HepG2 (cell line): ENCODE measurements around the gene JADE2. TPM values are rescaled to one million over a fixed set of nuclear protein-coding genes. Genes with fewer than 3 reads are reported as not detected.

Source experiments
- HNF4A ChIP-seq: sonication (generic); formaldehyde crosslinking; IDR thresholded peaks from 2 replicates; pipeline ENCODE4 v1.4.0; 2020; ENCODE audit warnings: missing genetic modification reagents
- KDM5B ChIP-seq: sonication (generic); formaldehyde crosslinking; IDR thresholded peaks from 2 replicates; pipeline ENCODE4 v1.4.0; 2020; ENCODE audit warnings: missing genetic modification reagents, mild to moderate bottlenecking, borderline replicate concordance
- MED1 ChIP-seq: sonication (generic); formaldehyde crosslinking; IDR thresholded peaks from 2 replicates; pipeline ENCODE4 v1.4.0; 2020; ENCODE audit warnings: missing genetic modification reagents
- PCBP2 ChIP-seq: fragments of 200-400 bp; formaldehyde crosslinking; optimal IDR thresholded peaks from 2 replicates; pipeline ENCODE3; 2018; ENCODE audit warnings: low read length, low read depth; ENCODE audit not compliant: poor library complexity, severe bottlenecking
- PHF21A ChIP-seq: sonication (generic); formaldehyde crosslinking; IDR thresholded peaks from 2 replicates; pipeline ENCODE4 v1.5.0; 2020; ENCODE audit warnings: mild to moderate bottlenecking, missing genetic modification reagents
- SAP130 ChIP-seq: IDR thresholded peaks from 2 replicates; pipeline ENCODE4 v1.6.1; 2016; ENCODE audit warnings: low read depth
- SMYD3 ChIP-seq: sonication (generic); formaldehyde crosslinking; IDR thresholded peaks from 2 replicates; pipeline ENCODE4 v1.8.1; 2023; ENCODE audit warnings: mild to moderate bottlenecking, missing genetic modification reagents
- ZMYM2 ChIP-seq: sonication (generic); formaldehyde crosslinking; IDR thresholded peaks from 2 replicates; pipeline ENCODE4 v1.8.0; 2022; ENCODE audit warnings: mild to moderate bottlenecking, missing genetic modification reagents
- ZNF143 ChIP-seq: sonication (generic); formaldehyde crosslinking; IDR thresholded peaks from 2 replicates; pipeline ENCODE4 v1.4.0; 2020; ENCODE audit warnings: missing genetic modification reagents
- ZNF235 ChIP-seq: sonication (generic); formaldehyde crosslinking; IDR thresholded peaks from 2 replicates; pipeline ENCODE4 v1.8.1; 2023; ENCODE audit warnings: mild to moderate bottlenecking, missing genetic modification reagents, borderline replicate concordance
- ZNF333 ChIP-seq: sonication (generic); formaldehyde crosslinking; IDR thresholded peaks from 2 replicates; pipeline ENCODE4 v1.4.0; 2020; ENCODE audit warnings: mild to moderate bottlenecking, missing genetic modification reagents, borderline replicate concordance
- ZNF343 ChIP-seq: sonication (generic); formaldehyde crosslinking; IDR thresholded peaks from 2 replicates; pipeline ENCODE4 v1.4.0; 2020; ENCODE audit warnings: mild to moderate bottlenecking, missing genetic modification reagents
- ZNF777 ChIP-seq: sonication (generic); formaldehyde crosslinking; IDR thresholded peaks from 2 replicates; pipeline ENCODE4 v1.4.0; 2020; ENCODE audit warnings: missing genetic modification reagents
- polyA plus RNA-seq, 8 experiments: library from polyadenylated mRNA; depleted of rRNA in 3 of 8; stranded (reverse) in 7 of 8; unstranded in 1 of 8; fragments of >200 nt; fragmentation: Illumina TruSeq in 4 of 8; extraction: Trizol in 4 of 8; gene quantifications; 2 replicates each; pipeline versions ENCODE4 v1.2.1 to v1.2.3, GENCODE V29; 2011 to 2016; ENCODE audit warnings: low read depth in 4 of 8, missing spikeins in 1 of 8, mixed read lengths in 1 of 8; ENCODE audit not compliant: insufficient read depth in 1 of 8
- total RNA-seq, 5 experiments: library from RNA; depleted of rRNA; stranded (reverse); fragments of >200 nt; fragmentation: Illumina TruSeq; extraction: Trizol; gene quantifications; 2 replicates each; pipeline ENCODE4 v1.2.3, GENCODE V29; 2016; ENCODE audit warnings: low read depth in 1 of 5
- TF ChIP-seq, protein P1 (sequence below): sonication (generic); formaldehyde crosslinking; IDR thresholded peaks from 2 replicates; pipeline ENCODE4 v1.4.0; 2020; ENCODE audit warnings: missing genetic modification reagents
- TF ChIP-seq, protein P2 (sequence below), 2 experiments: sonication (generic) in 1 of 2; formaldehyde crosslinking in 1 of 2; IDR thresholded peaks; 2 replicates each; pipeline versions ENCODE4 v1.4.0 to v1.6.1; 2018 to 2020; ENCODE audit warnings: missing genetic modification reagents in 2 of 2, borderline replicate concordance in 1 of 2, low read depth in 1 of 2, mild to moderate bottlenecking in 1 of 2, missing biosample characterization in 1 of 2
- TF ChIP-seq, protein P3 (sequence below): sonication (generic); formaldehyde crosslinking; IDR thresholded peaks from 2 replicates; pipeline ENCODE4 v1.4.0; 2020; ENCODE audit warnings: missing genetic modification reagents
- TF ChIP-seq, protein P4 (sequence below): sonication (generic); formaldehyde crosslinking; IDR thresholded peaks from 2 replicates; pipeline ENCODE4 v1.4.0; 2020; ENCODE audit warnings: missing genetic modification reagents, borderline replicate concordance
- TF ChIP-seq, protein P5 (sequence below): sonication (generic); formaldehyde crosslinking; IDR thresholded peaks from 2 replicates; pipeline ENCODE4 v1.8.1; 2022; ENCODE audit warnings: mild to moderate bottlenecking, missing genetic modification reagents

Gene JADE2
- total and polyA plus RNA-seq, 2 of the 13 experiments (the other 11 are each of a cell fraction or from before 2014, with no cell fraction given), result 7.5 to 15.1 TPM

DNA sequence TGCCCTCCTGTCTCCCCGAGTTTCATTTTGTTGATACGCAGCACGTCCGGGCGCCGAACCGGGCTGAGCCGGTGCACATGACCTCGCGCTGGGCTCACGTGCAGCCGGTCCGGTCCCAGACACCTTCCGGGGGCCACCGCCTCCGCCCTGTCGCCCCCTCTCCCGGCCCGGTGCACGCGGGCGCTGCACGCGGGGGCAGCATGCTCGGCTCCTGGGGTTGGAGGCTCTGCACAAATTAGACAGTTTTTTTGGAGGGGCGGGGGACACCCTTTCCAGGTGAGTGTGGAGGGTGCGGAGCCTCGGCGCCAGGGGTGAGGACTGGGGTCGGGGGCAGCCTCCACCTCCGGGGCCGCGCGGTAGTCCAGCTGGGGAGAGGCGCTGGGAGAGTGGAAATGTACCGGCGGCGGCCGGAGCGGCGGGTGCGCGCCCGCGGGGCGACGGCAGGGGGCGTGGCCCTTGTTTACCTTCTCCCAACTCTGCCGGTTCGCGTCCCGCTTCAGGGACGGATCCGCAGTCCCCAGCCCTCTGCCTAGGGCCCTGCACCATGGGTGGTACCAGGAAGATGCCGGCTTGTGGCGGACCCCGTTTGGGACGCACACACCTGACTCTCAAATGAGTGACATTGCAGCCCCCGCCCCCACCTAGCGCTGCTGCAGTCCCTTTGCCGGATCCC lies 1.1 kb downstream of the JADE2 start (continued):
- TF ChIP-seq ZNF235 (CRISPR knock-in tag) (no peak), MED1 (CRISPR knock-in tag) (peak; percentile 41), KDM5B (peak; percentile 53; the same call in 1 of the 2 replicates), PHF21A (CRISPR knock-in tag) (peak; percentile 24; the same call in 1 of the 2 replicates), ZNF343 (CRISPR knock-in tag) (0 out of 2 replicates have a peak, but pooled peaks have one; percentile 26), HNF4A (CRISPR knock-in tag) (peak; percentile 12; the same call in 1 of the 2 replicates), ZNF777 (CRISPR knock-in tag) (peak; percentile 72), SAP130 (peak; percentile 54), ZNF333 (CRISPR knock-in tag) (peak; percentile 73; the same call in 1 of the 2 replicates), SMYD3 (CRISPR knock-in tag) (no peak), ZMYM2 (peak; percentile 95), PCBP2 (no peak), ZNF143 (CRISPR knock-in tag) (0 out of 2 replicates have a peak, but pooled peaks have one; percentile 10)
- TF ChIP-seq, protein P1, sequence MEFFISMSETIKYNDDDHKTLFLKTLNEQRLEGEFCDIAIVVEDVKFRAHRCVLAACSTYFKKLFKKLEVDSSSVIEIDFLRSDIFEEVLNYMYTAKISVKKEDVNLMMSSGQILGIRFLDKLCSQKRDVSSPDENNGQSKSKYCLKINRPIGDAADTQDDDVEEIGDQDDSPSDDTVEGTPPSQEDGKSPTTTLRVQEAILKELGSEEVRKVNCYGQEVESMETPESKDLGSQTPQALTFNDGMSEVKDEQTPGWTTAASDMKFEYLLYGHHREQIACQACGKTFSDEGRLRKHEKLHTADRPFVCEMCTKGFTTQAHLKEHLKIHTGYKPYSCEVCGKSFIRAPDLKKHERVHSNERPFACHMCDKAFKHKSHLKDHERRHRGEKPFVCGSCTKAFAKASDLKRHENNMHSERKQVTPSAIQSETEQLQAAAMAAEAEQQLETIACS (CRISPR knock-in tag), result peak; percentile 86
- TF ChIP-seq, protein P2, sequence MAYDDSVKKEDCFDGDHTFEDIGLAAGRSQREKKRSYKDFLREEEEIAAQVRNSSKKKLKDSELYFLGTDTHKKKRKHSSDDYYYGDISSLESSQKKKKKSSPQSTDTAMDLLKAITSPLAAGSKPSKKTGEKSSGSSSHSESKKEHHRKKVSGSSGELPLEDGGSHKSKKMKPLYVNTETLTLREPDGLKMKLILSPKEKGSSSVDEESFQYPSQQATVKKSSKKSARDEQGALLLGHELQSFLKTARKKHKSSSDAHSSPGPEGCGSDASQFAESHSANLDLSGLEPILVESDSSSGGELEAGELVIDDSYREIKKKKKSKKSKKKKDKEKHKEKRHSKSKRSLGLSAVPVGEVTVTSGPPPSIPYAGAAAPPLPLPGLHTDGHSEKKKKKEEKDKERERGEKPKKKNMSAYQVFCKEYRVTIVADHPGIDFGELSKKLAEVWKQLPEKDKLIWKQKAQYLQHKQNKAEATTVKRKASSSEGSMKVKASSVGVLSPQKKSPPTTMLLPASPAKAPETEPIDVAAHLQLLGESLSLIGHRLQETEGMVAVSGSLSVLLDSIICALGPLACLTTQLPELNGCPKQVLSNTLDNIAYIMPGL (CRISPR knock-in tag; IDR thresholded peaks at IDR 0.05; ENCODE audit: borderline replicate concordance in 1 of 2, low read depth in 1 of 2), result peak; percentile 30 to 76; a peak in 2 of 4 replicates
- TF ChIP-seq, protein P3, sequence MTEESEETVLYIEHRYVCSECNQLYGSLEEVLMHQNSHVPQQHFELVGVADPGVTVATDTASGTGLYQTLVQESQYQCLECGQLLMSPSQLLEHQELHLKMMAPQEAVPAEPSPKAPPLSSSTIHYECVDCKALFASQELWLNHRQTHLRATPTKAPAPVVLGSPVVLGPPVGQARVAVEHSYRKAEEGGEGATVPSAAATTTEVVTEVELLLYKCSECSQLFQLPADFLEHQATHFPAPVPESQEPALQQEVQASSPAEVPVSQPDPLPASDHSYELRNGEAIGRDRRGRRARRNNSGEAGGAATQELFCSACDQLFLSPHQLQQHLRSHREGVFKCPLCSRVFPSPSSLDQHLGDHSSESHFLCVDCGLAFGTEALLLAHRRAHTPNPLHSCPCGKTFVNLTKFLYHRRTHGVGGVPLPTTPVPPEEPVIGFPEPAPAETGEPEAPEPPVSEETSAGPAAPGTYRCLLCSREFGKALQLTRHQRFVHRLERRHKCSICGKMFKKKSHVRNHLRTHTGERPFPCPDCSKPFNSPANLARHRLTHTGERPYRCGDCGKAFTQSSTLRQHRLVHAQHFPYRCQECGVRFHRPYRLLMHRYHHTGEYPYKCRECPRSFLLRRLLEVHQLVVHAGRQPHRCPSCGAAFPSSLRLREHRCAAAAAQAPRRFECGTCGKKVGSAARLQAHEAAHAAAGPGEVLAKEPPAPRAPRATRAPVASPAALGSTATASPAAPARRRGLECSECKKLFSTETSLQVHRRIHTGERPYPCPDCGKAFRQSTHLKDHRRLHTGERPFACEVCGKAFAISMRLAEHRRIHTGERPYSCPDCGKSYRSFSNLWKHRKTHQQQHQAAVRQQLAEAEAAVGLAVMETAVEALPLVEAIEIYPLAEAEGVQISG (CRISPR knock-in tag), result peak; percentile 79
- TF ChIP-seq, protein P4, sequence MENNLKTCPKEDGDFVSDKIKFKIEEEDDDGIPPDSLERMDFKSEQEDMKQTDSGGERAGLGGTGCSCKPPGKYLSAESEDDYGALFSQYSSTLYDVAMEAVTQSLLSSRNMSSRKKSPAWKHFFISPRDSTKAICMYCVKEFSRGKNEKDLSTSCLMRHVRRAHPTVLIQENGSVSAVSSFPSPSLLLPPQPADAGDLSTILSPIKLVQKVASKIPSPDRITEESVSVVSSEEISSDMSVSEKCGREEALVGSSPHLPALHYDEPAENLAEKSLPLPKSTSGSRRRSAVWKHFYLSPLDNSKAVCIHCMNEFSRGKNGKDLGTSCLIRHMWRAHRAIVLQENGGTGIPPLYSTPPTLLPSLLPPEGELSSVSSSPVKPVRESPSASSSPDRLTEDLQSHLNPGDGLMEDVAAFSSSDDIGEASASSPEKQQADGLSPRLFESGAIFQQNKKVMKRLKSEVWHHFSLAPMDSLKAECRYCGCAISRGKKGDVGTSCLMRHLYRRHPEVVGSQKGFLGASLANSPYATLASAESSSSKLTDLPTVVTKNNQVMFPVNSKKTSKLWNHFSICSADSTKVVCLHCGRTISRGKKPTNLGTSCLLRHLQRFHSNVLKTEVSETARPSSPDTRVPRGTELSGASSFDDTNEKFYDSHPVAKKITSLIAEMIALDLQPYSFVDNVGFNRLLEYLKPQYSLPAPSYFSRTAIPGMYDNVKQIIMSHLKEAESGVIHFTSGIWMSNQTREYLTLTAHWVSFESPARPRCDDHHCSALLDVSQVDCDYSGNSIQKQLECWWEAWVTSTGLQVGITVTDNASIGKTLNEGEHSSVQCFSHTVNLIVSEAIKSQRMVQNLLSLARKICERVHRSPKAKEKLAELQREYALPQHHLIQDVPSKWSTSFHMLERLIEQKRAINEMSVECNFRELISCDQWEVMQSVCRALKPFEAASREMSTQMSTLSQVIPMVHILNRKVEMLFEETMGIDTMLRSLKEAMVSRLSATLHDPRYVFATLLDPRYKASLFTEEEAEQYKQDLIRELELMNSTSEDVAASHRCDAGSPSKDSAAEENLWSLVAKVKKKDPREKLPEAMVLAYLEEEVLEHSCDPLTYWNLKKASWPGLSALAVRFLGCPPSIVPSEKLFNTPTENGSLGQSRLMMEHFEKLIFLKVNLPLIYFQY (CRISPR knock-in tag), result peak; percentile 95
- TF ChIP-seq, protein P5, sequence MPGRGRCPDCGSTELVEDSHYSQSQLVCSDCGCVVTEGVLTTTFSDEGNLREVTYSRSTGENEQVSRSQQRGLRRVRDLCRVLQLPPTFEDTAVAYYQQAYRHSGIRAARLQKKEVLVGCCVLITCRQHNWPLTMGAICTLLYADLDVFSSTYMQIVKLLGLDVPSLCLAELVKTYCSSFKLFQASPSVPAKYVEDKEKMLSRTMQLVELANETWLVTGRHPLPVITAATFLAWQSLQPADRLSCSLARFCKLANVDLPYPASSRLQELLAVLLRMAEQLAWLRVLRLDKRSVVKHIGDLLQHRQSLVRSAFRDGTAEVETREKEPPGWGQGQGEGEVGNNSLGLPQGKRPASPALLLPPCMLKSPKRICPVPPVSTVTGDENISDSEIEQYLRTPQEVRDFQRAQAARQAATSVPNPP (CRISPR knock-in tag), result 0 out of 2 replicates have a peak, but pooled peaks have one; percentile 32
